ENCODE results near the gene E2F2.
A peak's percentile ranks its signal among the peaks of the same experiment; 100 is the strongest.

Gene E2F2

GRCh38 chr1:23568608-23569383 lies 37.8 kb upstream of the E2F2 start:
- TF ChIP-seq CTCF (IDR thresholded peaks at IDR 0.05; ENCODE audit: insufficient read depth, low read length, missing control alignments): no peak
- ChIA-PET POLR2A (interaction anchor here (0.8 to 1.3 kb wide), 2 partner anchors 8 to 10 kb away, joined by 4 to 6 read pairs; no protein-coding TSS in a partner anchor), CTCF (interaction anchor here (0.7 to 40.3 kb wide), 5 partner anchors 11 to 68 kb away, joined by 3 to 1485 read pairs (median 6); no protein-coding TSS in a partner anchor)
- no peak for DNase-seq (ENCODE audit: low read depth, low spot score)
- peak overlapping the region; percentile 49 for H3K4me3 ChIP-seq (ENCODE audit: low read depth, low read length)

DNA sequence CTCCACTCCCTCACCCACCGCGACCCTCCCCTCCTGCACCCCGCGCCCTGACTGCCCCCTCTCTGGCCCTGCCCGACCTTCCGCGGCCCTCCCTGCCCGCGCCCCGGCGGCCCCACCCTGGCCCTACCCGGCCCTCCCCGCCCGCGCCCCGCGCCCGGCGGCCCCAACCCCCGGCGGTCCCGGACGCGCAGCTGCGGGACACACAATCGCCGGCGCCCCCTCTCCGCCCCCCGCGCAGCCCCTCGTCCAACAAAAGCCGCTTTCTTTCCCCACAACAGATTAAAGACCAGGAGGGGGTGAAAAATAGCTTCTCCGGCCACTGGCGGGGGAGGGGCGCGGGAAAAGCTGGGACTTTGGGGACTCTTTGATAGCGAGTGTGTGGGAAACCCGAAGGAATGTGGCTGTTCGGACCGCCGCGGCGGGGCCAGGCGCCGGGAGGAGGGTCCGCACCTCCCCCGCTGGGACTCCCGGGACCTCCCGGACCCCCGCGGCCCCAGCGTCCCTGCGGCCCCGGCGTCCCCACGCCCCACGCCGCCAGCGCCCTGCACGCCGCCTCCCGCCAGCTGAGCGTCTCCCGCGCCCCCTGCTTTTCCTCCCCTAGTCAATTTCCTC lies 37.1 kb upstream of the E2F2 start:
- TF ChIP-seq CTCF (IDR thresholded peaks at IDR 0.05; ENCODE audit: insufficient read depth, low read length, missing control alignments): no peak
- DNase-seq (ENCODE audit: low read depth, low spot score): no peak
- ChIA-PET POLR2A (interaction anchor here (0.8 to 1.3 kb wide), 2 partner anchors 9 kb away, joined by 4 to 6 read pairs; no protein-coding TSS in a partner anchor), CTCF (interaction anchor here (0.7 to 40.3 kb wide), 5 partner anchors 10 to 69 kb away, joined by 3 to 1485 read pairs (median 6); no protein-coding TSS in a partner anchor)
- H3K4me3 ChIP-seq (ENCODE audit: low read depth, low read length): peak overlapping the region; percentile 49

DNA sequence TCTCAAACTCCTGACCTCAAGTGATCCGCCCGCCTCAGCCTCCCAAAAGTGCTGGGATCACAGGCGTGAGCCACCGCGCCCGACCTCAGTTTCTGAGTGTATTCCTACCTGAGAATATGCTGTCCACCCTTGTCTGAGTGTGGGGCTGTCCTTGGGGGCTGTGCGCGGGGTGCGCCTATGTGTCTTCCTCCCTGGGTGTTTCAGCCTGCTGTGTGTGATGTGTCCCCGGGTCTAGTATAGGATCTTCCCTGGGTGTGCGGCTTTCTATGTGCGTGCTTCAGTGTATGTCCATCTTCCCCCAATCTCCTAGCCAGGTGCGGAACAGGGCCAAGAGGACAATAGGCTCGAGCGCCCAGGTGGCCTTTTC lies 36.6 kb upstream of the E2F2 start:
- DNase-seq (ENCODE audit: low read depth, low spot score): no peak
- H3K4me3 ChIP-seq (ENCODE audit: low read depth, low read length): peak overlapping the region; percentile 49; the same call in 1 of the 2 replicates
- ChIA-PET POLR2A (interaction anchor here (0.8 kb wide), 1 partner anchor 10 kb away, joined by 6 read pairs; no protein-coding TSS in a partner anchor), CTCF (interaction anchor here (1.3 to 40.3 kb wide), 3 partner anchors 10 to 69 kb away, joined by 3 to 1485 read pairs (median 10); no protein-coding TSS in a partner anchor)
- TF ChIP-seq CTCF (IDR thresholded peaks at IDR 0.05; ENCODE audit: insufficient read depth, low read length, missing control alignments): no peak

- ChIA-PET CTCF (interaction anchor here (0.8 to 40.3 kb wide), 3 partner anchors 8 to 71 kb away, joined by 3 to 1485 read pairs (median 15); no protein-coding TSS in a partner anchor), POLR2A (interaction anchor here (0.6 kb wide), 1 partner anchor 10 kb away, joined by 3 read pairs; no protein-coding TSS in a partner anchor)
- DNase-seq (ENCODE audit: low read depth, low spot score): no peak
- H3K4me3 ChIP-seq (ENCODE audit: low read depth, low read length): no peak overlapping the region
- peak; percentile 18 for TF ChIP-seq CTCF (IDR thresholded peaks at IDR 0.05; ENCODE audit: insufficient read depth, low read length, missing control alignments)
These were observed 35.3 kb upstream of the E2F2 start for GRCh38 chr1:23566304-23566703.

- no peak for TF ChIP-seq CTCF (IDR thresholded peaks at IDR 0.05; ENCODE audit: insufficient read depth, low read length, missing control alignments)
- no peak for DNase-seq (ENCODE audit: low read depth, low spot score)
- CTCF ChIA-PET: interaction anchor here (0.7 to 40.3 kb wide), 3 partner anchors 9 to 71 kb away, joined by 3 to 1485 read pairs (median 15); no protein-coding TSS in a partner anchor
- H3K4me3 ChIP-seq (ENCODE audit: low read depth, low read length): no peak overlapping the region
- POLR2A ChIA-PET: no interaction called here
These were observed 34.7 kb upstream of the E2F2 start for GRCh38 chr1:23565776-23566175.
